MM.1S (cell line): Measurements from ENCODE around the gene NOL7.

ENCODE experiments used
- CTCF ChIP-seq: fragments of 300-600 bp; sonication (generic); IDR thresholded peaks from 2 replicates; pipeline ENCODE4 v1.5.1; 2016; ENCODE audit warnings: antibody characterized with exemption, low read length, mixed read lengths
- EZH2phosphoT487 ChIP-seq: fragments of 300-600 bp; sonication (generic); IDR thresholded peaks from 2 replicates; pipeline ENCODE4 v1.6.1; 2018; ENCODE audit warnings: antibody characterized with exemption, low read length

GRCh38 chr6:13579911-13580310 is 35.2 kb upstream of the NOL7 start:
- TF ChIP-seq CTCF (no peak), EZH2phosphoT487 (no peak)
